ENCODE data around the gene ELK3. TPM values are rescaled to one million over a fixed set of nuclear protein-coding genes. Genes with fewer than 3 reads are reported as not detected.

The ELK3 gene
- total RNA-seq, 1 experiment from 2014 or later: 30.9 TPM

DNA sequence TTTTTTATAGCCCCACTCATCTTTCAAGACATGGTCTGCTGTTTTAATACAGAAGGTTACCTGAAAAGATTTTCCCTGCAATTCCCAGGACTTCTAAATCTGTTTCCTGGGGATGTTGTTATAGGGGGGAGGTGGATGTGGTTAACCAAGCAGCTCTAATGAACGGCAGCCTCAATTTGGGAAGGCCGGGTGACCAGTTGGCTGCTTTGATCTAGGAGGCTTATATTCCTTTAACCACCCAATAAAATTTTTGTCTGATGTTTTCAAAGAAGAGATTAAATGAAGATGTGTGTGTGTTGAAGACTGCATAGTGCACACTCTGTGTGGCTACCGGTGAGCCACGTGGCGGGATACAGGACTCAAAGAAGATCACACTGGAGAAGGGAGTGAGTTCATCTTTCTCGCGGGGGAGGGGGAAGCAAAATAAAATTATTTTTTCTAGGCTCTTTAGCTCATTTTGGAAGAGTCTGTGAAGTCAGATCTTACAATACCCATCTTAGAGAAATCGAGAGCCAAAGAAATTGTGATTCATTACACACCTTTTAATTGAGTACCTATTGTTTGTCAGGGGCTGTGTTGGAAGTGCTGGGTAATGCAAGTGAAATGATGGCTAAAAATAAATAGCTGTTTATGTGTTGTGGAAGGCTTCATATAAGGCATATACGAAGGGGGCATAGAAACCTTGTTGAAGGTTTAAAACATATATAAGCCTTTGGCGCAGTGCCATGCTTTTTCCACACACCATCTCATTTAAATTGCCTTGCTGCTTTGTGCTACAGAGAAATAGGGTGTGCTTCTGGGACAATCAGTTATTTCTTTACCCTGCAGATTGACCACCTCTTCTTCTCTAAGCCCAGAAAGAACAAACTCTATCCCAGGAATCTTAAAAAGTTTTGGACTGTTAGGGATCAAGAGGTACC lies 18.5 kb downstream of the ELK3 start:
- no peak for DNase-seq (ENCODE audit: low spot score)

DNA sequence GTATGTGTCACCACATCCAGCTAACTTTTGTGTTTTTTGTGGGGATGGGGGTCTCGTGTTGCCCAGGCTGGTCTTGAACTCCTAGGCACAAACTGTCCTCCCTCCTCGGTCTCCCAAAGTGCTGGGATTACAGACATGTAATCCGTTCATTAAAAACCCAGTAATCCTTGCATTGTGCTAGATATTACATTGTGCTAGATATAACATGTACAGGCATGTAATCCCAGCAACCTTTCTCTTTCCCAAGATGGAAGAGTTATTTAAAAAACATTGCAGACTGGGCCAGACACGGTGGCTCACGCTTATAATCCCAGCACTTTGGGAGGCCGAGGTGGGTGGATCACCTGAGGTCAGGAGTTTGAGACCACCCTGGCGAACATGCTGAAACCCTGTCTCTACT lies 19.7 kb downstream of the ELK3 start:
- DNase-seq (ENCODE audit: low spot score): no peak

DNA sequence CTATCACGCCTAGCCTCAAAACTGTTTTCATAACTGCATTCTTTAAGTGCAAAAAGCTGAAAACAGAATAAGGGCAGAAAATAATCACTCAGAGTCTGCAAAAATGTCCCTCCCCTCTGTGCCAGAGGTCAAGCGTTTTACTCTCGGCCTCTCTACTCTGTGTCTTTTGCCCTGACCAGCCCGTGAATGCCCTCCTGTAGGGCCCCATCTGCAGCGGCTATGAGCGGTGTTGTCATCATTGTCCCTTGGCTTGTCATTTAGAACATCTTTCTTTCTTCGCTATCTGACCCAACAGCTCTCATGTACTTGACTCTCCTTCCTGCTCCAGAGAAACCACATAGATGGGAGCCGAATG lies 21.7 kb downstream of the ELK3 start:
- DNase-seq (ENCODE audit: low spot score): no peak

DNA sequence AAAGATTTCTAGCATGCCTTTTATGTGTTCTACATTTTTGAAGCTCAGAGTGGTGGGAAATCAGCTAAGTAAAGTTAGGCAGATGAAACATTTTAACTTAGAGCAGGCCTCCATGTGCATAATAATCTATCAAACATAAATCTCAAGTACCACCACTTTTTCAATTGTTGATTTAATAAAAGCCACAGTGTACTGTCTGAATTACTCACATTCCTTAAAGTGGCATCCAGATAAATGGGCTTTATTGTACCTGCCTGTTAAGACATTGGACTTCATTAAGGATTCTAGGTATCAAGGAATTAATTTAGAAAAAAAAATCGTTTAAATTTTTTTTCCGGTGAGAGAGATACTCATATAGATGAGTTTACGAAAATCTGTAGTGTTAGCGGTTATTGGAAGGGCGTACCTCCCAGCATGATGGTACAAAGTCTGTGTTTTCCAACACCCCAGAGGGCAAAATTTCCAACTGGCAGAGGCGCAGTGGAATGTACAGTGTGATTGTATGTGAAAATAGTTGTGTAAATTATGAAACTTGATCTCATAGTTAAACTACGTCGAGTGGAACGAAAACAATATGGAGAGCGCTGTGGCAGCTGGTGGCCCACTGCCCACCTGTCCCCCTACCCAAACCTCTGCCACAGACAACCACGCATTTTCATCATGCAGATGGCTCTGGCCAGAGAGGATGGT lies 25.0 kb downstream of the ELK3 start:
- peak; percentile 63 for DNase-seq (ENCODE audit: low spot score)

DNA sequence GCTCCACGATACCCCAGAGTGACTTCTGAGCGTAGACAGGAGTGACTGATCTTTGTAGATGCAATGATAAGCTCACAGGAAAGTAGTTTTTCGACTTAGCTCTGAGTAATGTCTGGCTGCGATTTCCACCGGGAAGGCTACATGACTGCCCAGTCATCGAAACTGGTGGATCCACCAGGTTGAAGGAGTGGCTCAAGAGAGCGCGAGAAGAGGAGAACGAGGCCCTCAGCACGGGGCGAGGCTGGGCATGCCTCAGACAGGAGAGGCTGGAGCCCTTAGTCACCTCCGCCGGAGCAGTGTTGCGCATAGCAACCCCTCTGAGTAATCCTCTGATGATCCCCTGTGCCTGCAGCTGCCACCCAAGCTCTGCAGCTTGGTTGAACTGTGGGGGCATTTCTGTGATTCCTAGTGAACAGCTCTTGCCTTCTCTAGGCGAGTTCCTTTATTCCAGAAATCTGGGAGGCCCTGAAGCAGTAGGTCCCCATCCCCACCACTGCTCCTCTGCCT lies 25.6 kb downstream of the ELK3 start:
- peak; percentile 98 for DNase-seq (ENCODE audit: low spot score)

DNA sequence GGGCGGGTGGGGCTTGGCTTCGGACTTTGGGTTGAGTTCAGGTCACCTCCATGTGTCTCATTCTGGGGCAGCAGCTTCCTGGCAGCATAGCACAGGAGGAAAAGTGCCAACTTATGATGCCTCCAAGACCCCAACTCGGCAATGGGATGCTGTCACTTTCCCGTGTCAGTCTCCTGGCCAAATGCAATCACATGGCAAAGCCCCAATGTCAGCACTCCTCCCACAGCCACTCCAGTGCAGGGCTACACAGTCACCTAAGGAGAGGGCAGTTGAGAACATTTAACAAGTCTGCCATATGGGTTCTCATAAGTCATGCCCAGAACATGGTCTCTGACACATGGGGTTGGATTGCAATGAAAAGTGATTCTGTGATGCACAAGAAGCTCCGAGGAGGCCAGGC lies 26.7 kb downstream of the ELK3 start:
- peak; percentile 28 for DNase-seq (ENCODE audit: low spot score)

DNA sequence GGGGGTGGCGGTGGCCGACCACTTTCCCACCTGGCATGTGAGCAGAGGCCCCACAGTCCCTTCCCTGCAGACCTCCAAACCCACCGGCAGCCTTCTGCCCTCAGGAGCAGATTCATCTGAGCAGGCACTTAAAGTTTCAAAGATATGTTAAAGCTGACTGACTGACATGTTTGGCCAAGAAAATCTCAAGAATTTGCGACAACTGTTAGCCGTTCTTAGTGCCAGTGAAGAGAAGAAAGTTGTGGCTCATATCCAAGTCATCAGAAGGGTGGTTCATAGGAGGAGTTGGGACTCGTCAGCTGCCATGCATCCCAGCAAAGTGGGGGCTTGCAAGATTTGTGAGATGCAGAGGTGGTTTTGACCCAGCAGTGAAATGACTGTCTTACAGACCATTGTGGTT lies 27.2 kb downstream of the ELK3 start:
- no peak for DNase-seq (ENCODE audit: low spot score)

DNA sequence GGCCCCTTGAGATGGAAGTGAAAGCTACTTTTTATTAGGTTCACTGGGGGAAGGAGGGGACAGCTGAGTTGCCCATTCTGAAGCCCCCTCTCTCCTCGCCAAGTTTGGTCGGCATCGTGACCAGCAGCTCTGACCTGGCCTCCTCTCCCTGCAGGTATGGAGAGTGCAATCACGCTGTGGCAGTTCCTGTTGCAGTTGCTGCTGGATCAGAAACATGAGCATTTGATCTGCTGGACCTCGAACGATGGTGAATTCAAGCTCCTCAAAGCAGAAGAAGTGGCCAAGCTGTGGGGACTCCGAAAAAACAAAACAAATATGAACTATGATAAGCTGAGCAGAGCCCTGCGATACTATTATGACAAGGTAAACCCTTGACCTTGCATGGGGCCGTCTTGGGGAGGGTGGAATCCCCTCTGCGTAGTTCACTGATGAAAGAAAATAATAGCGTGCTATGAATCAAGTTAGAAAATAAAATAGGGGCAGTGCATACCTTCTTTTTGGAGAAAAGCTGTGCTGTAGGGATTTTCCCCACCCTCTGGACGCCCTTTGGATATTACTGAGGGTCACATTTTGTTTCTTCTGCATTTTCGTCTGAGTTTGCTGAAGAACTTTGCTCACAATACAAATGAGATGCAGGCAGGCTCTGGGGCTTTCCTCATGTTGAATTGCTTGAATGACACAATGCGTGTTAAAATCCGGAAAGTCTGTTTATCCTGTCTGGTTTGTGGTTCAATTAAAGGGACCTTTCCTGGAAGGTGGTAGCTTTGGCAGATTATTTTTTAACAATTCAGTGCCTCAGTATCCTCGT lies 29.4 kb downstream of the ELK3 start:
- DNase-seq (ENCODE audit: low spot score): no peak

DNA sequence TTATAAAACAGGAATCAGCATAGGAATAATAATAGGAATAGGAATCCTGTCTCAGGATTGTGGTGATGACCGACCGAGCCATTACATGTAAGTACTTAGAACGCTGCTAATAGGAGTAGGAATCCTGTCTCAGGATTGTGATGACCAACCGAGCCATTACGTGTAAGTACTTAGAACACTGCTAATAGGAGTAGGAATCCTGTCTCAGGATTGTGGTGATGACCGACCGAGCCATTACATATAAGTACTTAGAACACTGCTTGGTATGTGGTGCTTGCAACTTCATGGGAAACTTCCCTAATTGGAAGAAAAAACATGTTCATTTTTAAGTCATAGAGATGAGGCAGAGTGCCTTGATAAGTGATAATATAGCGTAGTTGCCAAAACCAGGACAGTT lies 30.0 kb downstream of the ELK3 start:
- no peak for DNase-seq (ENCODE audit: low spot score)

DNA sequence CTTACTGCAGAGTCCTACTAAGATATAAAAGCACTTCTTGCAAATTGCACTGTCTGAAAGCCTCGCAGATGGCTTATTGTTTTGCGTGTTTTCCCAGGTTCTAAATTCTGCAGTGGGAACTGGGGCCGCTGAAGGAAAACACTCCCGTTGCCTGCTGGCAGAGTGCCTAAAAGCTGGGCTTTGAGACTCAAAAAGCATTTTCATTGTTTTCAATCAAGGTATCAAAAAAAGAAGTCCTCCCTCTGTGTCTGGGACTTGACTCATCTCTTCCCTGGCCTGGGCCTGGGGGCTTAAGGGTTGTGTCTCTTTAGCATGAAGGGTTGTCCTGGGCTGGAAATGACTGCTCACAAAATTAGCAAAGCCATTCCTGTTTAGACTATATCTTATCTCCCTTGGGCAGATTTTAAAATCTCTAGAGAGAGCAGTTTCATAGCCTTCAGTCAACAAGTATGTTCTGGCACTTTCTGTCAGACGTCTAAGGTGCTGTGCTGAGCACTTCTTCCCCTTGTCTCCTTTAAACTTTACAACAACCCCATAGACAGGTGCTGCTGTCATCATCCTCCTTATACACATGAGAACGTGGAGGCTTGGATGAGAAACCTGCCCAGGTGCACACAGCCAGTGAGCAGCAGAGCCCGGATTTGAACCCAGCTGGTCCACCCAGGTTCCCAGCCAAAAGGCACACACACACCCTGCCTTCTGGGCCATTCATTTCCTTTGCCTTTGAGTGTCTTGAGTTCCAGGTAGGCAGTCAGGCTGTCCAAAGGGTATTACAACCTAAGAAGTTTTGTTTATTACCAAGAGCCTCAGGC lies 31.1 kb downstream of the ELK3 start:
- DNase-seq (ENCODE audit: low spot score): no peak

DNA sequence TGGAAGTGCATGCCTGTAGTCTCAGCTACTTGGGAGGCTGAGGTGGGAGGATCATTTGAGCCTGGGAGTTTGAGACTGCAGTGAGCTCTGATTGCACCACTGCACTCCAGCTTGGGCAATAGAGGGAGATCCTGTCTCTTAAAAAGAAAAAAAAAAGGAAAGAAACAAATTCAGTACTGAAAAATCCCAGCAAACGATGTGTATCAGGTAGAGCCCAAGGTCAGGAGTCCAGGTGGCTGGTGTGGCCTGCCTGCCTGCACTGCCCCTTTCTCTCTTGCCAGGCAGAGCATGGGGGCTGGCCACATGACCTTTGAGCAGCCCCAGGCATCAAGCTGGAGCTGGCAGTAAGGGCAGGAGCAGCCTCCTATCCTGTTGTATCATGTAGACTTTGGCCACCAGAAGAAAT lies 31.8 kb downstream of the ELK3 start:
- DNase-seq (ENCODE audit: low spot score): no peak

DNA sequence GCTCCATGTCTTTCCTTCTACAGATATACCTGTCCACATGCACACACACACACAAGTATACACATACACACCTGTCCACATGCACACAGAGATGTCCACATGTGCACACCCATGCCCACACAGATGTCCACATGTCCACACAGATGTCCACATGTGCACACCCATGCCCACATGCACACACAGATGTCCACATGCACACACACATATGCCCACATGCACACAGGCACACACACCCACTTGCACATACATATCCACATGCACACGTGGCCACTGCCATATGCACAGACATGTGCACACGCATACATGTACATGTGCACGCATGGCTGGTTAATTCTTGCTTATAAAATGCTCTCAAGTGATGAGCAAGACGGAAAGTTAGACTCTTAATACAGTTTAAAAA lies 32.2 kb downstream of the ELK3 start:
- no peak for DNase-seq (ENCODE audit: low spot score)

DNA sequence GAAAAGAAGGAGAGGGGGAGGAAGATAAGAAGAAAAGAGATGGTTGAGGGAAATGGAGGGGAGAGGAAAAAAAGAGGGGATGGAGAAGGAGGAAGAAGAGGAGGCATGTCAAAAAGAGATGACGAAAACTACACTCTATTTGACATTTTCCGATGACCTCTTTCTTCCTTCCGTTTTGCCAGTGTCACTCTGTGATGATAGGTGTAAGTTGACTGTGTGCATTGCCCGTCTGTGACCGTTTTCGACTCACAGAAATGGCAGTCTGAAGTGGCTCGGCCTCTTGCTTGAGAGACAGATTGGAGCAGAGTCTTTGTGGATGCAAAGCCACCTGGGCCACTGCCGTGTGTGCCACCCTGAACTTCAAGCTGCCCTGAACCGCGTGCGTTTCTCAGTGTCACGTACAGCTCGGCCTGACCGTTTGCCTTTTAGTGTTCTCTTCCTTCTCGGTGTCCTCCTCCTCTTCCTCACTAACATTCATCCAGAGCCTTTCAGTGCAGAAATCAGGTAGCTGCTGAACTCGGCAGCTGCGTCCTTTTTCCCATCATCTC lies 32.7 kb downstream of the ELK3 start:
- DNase-seq (ENCODE audit: low spot score): no peak

DNA sequence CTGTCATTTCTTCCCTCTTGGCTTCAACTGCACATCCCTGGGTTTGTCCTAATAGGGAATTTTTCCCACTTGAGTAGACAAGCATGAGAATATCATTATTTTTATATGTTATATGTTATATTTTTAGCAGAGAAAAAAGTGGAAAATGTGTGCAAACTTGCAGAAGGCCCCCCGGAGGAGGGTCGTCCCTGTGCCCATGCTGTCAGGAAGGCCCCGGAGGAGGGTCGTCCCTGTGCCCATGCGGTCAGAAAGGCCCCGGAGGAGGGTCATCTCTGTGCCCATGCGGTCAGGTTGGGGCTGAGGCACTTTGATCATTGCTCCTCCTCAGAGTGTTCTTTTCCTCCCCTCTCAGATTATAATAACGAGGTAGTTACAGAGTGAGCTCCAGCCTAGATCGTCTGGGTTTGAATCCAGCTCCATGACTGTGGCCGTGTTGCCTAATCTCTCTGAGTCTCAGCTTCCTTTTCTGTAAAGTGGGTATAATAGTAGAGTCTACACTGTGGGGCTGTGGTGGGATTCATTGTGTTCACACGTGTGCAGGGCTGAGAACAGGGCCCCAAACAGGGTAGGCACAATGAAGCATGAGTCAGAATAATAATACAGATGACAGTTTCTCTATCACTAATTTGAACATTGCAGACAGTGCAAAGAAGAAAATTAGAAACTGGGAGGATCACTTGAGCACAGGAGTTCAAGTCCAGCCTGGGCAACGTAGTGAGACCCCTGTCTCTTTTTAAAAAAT lies 33.4 kb downstream of the ELK3 start:
- no peak for DNase-seq (ENCODE audit: low spot score)

DNA sequence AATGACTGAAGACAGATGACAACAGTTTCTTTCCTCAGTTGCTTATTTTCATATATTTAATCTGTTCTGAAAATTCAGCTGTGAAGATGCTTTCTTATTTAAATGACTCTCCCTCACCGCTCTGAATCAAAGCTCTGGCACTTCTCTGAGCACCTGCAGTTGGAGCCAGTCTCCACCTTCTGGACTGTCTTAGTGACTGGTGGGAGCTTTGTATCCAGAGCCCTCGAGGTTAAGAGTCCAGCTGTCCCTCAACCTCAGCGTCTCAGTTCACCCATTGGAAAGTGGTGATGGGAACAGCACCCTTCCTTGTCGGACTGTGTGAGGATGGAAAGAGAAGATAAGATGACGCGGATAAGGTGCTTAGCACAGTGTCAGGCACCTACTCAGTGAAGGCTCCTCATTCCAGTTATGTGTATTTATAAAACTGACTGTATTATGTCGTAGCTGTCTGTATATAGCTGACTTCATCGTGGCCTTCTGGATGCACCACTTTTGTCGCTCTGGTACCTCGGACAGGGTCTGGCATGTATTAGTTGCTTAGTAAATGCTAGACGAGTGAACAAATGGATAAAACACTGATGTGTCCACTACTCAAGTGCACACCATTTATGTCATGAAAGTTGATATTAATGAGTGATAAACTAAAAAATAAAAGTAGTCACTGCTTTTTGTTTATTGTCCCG lies 34.5 kb downstream of the ELK3 start:
- DNase-seq (ENCODE audit: low spot score): no peak

DNA sequence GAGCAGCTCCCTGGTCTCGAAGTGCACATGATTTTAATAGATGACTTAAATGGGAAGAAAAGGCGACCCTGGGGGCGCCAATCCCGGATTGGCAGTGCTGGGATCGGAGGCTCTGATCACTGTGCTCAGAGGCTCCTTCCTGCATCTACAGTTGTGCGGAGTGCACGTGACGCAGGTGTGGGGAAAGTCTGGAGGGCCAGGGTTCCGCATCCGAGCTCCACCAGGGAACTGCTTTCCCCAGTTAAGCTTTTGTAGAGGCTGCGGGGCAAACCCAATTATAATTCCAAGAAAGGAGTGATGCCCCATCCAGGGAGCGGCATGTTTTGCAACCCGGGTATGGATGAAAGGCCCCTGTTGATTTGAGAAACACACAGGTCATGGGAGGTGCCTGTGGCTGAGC lies 36.5 kb downstream of the ELK3 start:
- DNase-seq (ENCODE audit: low spot score): no peak

DNA sequence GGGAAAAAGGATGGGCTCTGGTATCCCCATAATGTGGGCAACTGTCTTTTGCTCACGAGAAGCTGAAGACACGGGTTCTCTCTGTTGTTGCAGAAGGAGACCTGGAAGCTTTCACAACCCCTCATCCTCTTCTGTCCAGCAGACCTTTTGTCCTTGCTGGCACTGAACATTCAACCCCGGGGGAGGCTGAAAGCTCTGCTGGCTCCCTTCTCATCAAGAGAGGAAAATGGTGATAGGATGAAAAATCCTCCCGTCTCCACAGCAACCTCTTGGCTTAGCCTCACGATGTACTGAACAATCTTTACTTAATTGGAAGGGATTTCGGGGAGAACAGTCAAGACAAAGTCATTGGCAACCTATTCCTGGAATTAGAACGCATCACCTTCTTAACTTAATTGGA lies 39.0 kb downstream of the ELK3 start:
- DNase-seq (ENCODE audit: low spot score): no peak

DNA sequence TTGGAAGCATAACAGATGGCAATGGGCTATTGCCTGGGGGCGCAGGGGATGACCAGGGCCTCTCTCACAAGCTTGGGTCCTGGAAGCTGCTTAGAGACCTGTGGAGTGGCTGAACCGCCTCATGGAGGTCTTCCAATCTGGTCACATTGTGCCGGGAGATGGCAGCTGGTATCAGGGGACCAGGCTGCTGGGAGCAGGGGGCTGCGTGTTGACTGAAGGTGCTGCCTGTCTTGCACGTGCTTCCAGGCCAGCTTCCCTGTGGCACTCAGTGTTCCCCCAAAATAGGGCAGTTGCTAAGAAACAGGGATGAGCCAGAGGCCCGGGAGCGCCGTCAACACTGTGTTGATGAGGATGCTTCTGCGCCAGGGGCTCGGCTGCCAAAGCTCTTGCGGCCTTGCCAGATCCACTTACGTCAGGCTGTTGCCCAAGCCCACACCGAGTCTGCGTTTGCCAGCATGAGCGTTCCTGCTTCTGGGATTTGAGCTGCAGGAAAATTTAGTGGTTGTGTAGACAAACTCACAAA lies 39.8 kb downstream of the ELK3 start:
- no peak for DNase-seq (ENCODE audit: low spot score)

All from A172 (cell line).